GM19351 (cell line): ENCODE results near the gene CHCHD1.
"Not testable (repeated sequence)": the region's sequence is repeated elsewhere in the genome, so short reads cannot be mapped to it uniquely, and the experiment has no call there.

ENCODE experiments used
- ATAC-seq: cut with Tn5 transposase; IDR thresholded peaks from one replicate; pipeline ENCODE4 v1.9.1; 2021; ENCODE audit warnings: mild to moderate bottlenecking, moderate library complexity; ENCODE audit not compliant: unreplicated experiment

CHCHD1 gene

DNA sequence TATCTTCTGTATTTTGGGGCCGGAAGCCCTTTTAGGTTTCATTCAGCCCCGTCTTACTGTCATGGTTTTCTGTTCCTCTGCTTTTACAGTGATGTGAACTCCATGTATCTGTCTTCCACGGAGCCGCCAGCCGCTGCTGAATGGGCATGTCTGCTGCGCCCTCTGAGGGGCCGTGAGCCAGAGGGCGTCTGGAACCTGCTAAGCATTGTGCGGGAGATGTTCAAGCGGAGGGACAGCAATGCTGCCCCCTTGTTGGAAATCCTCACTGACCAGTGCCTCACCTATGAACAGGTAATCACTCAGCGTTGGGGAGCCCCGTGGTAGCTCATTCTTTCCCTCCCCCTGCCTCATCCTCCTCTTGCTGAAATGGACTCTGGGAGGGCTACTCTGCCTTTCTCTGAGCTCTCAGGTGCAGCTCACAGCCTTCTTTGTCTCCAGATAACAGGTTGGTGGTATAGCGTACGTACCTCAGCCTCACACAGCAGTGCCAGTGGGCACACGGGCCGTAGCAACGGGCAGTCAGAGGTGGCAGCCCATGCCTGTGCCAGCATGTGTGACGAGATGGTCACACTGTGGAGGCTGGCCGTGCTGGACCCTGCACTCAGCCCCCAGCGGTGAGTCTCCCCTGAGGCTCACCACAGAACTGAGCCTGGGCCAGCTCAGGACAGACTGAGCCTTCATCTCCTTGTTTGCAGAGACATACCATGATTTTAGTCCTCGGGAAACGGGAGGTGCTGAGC lies 9.2 kb downstream of the CHCHD1 start:
- no peak for ATAC-seq

- no peak for ATAC-seq
These were observed 10.1 kb downstream of the CHCHD1 start for GRCh38 chr10:73791871-73792400.

DNA sequence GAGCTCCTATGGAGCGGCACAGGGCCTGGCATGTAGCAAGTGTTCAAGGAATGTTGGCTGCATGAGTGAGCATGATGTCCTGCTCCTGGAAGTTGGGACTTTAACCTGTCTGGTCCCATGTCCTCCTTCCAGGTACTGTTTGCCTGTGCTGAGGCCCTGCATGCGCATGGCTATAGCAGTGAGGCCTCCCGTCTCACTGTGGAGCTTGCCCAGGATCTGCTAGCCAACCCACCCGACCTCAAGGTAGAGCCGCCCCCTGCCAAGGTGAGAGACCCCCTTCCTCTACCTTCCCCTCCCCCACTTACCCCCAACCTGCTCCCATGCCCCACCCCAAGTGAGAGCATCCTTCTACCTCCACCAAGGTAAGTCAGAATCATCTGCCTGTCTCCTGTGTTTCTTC lies 11.6 kb downstream of the CHCHD1 start:
- ATAC-seq, result no peak

- not testable (repeated sequence) for ATAC-seq
These were observed 13.6 kb downstream of the CHCHD1 start for GRCh38 chr10:73795491-73795890.

DNA sequence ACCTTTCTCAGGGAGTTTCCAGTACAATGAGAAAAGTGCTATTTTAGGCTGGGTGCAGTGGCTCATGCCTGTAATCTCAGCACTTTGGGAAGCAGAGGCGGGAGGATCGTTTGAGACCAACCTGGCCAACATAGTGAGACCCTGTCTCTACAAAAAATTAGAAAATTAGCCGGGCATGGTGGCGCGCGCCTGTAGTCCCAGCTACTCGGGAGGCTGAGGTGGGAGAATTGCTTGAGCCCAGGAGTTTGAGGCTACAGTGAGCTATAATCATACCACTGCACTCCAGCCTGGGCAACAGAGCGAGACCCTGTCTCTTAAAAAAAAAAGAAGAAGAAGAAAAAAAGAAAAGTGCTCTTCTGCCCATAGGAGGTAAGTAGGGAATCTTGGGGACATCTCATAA lies 14.2 kb downstream of the CHCHD1 start:
- ATAC-seq, result not testable (repeated sequence)

DNA sequence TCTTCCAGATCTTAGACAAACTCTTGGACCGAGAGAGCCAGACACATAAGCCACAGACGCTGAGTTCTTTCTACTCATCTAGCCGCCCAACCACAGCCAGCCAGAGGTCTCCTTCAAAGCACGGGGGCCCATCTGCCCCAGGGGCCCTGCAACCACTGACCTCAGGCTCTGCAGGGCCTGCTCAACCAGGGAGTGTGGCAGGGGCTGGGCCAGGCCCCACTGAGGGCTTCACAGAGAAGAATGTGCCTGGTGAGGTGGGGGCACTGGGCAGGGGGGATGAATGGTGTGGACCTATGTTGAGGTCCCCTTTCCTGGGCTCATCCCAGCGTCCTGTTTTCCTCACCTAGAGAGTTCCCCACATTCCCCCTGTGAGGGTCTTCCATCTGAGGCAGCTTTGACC lies 14.9 kb downstream of the CHCHD1 start:
- ATAC-seq, result no peak

DNA sequence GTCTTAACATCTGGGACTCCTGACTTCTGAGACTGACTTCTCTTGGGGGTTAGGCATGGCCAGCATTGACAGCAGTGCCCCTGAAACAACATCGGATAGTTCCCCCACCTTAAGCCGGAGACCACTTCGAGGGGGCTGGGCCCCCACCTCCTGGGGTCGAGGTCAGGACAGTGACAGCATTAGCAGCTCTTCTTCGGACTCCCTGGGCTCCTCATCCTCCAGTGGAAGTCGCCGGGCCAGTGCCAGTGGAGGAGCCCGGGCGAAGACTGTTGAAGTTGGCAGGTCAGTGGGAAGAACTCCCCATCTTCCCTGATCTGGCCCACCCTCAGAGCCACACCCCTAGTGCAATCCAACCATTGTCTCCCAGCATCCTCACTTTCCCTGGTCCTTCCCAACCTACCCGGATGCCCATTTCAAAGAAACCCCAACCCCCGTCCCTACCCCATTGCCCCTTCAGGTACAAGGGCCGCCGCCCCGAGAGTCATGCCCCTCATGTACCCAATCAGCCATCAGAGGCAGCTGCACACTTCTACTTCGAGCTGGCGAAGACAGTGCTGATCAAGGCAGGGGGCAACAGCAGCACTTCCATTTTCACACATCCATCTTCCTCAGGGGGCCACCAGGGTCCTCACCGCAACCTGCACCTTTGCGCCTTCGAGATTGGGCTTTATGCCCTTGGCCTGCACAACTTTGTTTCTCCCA lies 15.6 kb downstream of the CHCHD1 start:
- no peak for ATAC-seq

- ATAC-seq, result no peak
These were observed 16.2 kb downstream of the CHCHD1 start for GRCh38 chr10:73798087-73798486.

GRCh38 chr10:73798927-73799560 lies 17.2 kb downstream of the CHCHD1 start:
- no peak for ATAC-seq

GRCh38 chr10:73799899-73800559 lies 18.2 kb downstream of the CHCHD1 start:
- no peak for ATAC-seq

DNA sequence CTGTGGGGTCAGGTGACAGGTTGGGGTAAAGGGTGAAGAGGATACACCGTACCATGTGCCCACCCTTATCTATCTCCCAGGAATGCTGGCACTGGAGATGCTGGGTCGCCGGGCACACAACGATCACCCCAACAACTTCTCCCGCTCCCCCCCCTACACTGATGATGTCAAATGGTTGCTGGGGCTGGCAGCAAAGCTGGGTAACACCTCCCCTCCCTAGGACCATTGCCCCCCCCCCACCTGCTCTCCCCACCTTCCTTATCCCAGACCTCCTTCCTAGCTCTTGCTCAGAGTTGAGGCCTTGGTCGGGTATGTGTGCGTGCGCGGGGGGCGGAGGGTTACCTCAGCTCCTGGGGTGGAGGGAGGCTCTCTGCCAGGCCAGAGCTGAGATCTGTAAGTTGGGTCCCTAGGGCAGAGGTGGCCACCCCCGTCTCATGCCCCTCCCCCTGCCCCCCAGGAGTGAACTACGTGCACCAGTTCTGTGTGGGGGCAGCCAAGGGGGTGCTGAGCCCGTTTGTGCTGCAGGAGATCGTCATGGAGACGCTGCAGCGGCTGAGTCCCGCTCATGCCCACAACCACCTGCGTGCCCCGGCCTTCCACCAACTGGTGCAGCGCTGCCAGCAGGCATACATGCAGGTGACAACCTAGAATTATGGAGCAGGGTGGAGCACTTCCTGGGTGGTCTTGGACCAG lies 18.9 kb downstream of the CHCHD1 start:
- no peak for ATAC-seq

- no peak for ATAC-seq
These were observed 19.4 kb downstream of the CHCHD1 start for GRCh38 chr10:73801253-73801590.

DNA sequence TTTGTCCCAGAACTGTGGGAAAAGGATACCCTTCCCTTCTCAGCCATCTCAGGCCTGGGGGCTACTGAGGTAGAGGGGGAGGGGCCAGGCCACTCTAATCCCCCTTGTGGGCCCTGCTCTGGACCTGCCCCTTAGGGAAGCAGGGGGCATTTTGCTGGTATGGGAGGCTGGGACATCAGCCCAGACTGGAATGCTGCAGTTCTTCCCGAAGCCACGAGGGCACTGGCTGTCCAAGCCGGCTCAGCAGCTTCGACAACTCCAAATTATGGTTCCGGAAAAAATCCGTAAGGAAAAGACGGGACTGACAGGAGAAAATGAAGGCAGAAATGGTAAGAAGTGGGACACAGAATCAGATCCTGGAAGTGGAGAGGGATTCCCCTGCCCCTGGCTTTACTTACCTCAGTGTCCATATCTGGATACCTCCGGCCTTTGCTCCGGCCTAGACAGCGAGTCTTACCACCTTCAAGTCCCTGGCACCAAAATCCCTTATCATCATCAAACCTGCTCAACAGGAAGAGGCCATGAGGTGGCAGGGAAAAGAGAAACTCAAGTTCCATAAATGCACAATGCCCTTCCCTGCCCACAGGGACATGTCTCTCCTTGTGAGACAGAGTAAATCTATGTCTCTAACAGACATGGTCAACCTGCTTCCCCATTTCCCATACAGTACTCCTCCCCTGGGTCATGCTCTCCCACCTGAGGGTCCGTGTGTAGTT lies 20.6 kb downstream of the CHCHD1 start:
- no peak for ATAC-seq

GRCh38 chr10:73803680-73804286 lies 21.9 kb downstream of the CHCHD1 start:
- peak; percentile 83 for ATAC-seq

DNA sequence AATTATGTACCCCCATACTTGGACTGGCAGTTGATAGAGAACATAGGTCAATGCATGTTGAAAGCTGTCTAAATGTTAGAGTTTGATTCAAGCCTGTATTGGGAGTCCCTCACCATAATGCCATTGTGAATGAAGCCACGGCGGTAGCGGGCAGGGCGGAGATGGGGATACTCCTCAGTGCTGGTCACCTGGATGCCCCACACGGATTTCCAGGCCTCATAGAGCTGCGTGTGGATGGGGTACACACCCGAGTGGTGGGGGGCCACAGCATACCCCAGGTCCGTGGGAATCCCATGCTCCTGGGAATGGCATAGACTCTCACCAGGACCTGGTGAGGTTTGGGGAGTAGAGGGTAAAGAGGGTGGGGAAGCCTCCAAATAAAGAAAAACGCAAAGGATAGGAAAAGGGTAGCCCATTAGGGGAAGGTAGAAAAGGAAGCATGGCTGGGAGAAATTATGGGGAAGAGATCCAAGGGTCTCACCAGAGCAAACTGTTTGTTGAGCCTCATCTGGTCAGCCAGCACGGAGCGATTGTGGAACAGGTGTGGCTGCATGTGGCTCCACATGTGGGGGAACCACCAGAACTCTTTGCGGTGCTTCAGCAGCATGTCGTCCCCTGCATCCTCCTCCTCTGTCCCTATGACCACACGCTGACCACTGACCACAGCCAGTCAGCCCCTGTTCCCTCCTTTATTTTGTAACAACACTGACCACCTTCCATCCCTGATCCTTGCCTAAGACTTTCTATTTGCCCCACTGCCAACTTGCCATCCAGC lies 24.5 kb downstream of the CHCHD1 start:
- no peak for ATAC-seq

DNA sequence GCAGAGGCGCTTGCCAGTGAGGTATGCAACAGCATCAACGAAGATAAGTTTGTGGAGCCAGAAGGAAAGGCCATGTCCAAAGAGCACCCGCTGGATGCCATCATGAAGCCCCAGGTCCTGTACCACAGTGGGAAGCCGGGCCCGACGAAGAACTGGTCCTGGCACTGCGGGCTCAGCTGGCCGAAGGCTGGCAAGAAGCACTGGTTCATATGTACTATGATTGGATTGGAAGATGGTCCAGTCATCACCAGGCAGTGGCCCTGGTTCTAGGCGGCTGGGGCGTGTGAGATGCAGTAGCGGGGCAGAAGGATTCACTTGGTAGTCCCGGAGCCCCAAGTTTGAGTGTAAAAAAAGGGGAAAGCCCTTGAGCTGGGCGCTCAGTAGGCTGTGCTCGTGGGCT lies 25.6 kb downstream of the CHCHD1 start:
- ATAC-seq, result no peak

DNA sequence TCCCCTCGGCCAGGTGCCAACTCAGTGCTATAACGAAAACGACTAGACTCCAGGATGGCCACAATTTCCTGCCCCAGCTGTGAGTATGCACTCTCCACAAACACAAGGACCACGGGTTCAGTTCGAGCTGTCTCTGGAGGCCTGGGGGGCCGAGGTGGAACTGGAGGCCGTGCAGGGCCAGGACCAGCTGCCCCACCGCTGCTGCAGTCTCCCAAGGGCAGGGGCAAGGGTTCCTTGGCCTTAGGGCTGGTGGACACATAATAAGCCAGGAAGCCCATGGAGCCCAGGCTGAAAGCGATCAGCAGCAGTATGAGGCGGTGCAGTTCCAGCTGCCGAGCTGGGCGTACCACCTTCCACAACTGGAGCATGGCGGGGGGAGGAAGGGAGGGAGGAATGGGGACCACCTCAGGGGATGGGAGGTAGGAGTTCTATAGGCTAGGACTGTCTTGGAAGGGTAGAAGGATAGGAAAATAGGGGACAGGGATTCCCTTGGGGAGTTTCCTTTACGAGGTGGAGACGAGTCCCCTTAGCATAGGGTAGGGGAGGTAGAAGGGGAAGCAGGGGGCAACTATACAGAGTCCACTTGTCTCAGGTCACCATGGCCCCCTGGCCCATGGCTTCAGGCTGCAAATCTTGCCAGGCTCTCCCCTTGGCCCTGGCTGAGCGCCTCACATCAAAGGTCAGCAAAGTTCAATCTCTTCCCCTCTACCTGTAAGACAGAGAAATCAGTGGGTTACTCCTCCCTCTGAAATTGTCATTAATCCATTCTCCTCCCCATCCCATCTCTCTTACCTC lies 26.4 kb downstream of the CHCHD1 start:
- ATAC-seq, result no peak
